ENCODE measurements around the gene FAM171A2.

FAM171A2 gene

GRCh38 chr17:44323359-44324091 is 40.1 kb downstream of the FAM171A2 start:
- DNase-seq (ENCODE audit: low read depth in 3 of 3), result no peak

GRCh38 chr17:44322236-44322895 is 41.3 kb downstream of the FAM171A2 start:
- DNase-seq (ENCODE audit: low read depth in 3 of 3), result no peak

GRCh38 chr17:44321246-44322120 is 42.2 kb downstream of the FAM171A2 start:
- no peak for DNase-seq (ENCODE audit: low read depth in 3 of 3)

- no peak for DNase-seq (ENCODE audit: low read depth in 3 of 3)
These were observed 43.6 kb downstream of the FAM171A2 start for GRCh38 chr17:44320066-44320465.

- no peak for DNase-seq (ENCODE audit: low read depth in 3 of 3)
These were observed 45.4 kb downstream of the FAM171A2 start for GRCh38 chr17:44318077-44318892.

GRCh38 chr17:44317545-44317944 is 46.1 kb downstream of the FAM171A2 start:
- DNase-seq (ENCODE audit: low read depth in 3 of 3), result no peak

GRCh38 chr17:44315760-44316731 is 47.6 kb downstream of the FAM171A2 start:
- DNase-seq (ENCODE audit: low read depth in 3 of 3), result no peak

GRCh38 chr17:44314869-44315661 is 48.6 kb downstream of the FAM171A2 start:
- no peak for DNase-seq (ENCODE audit: low read depth in 3 of 3)

GRCh38 chr17:44314524-44314868 is 49.2 kb downstream of the FAM171A2 start:
- DNase-seq (ENCODE audit: low read depth in 3 of 3), result no peak

GRCh38 chr17:44314031-44314430 is 49.6 kb downstream of the FAM171A2 start:
- DNase-seq (ENCODE audit: low read depth in 3 of 3), result no peak

GRCh38 chr17:44312396-44313104 is 51.1 kb downstream of the FAM171A2 start:
- no peak for DNase-seq (ENCODE audit: low read depth in 3 of 3)

- DNase-seq (ENCODE audit: low read depth in 3 of 3), result no peak
These were observed 52.0 kb downstream of the FAM171A2 start for GRCh38 chr17:44311562-44312181.

- DNase-seq (ENCODE audit: low read depth in 3 of 3), result no peak
These were observed 52.9 kb downstream of the FAM171A2 start for GRCh38 chr17:44310609-44311376.

- no peak for DNase-seq (ENCODE audit: low read depth in 3 of 3)
These were observed 53.5 kb downstream of the FAM171A2 start for GRCh38 chr17:44310188-44310587.

GRCh38 chr17:44309472-44309871 is 54.2 kb downstream of the FAM171A2 start:
- DNase-seq (ENCODE audit: low read depth in 3 of 3), result no peak

- DNase-seq (ENCODE audit: low read depth in 3 of 3), result no peak
These were observed 54.8 kb downstream of the FAM171A2 start for GRCh38 chr17:44308865-44309264.

GRCh38 chr17:44308320-44308818 is 55.3 kb downstream of the FAM171A2 start, which contains the start of gene RUNDC3A:
Gene RUNDC3A (plus strand): TSS chr17:44308601. CDS start chr17:44308833, 232 bp downstream.
- peak; percentile 70 to 72 (median 72) for DNase-seq (ENCODE audit: low read depth in 3 of 3)

All from stimulated activated CD4-positive, alpha-beta T cell treated with anti-CD3 and anti-CD28 coated beads, TNF-alpha, amount 100 ng/mL, for 4 hours (primary cell).